Keratinocyte (primary cell): Measurements from ENCODE around the gene PCCA. TPM values are rescaled to one million over a fixed set of nuclear protein-coding genes. Genes with fewer than 3 reads are reported as not detected.

Experiments used
- DNase-seq: peaks from one replicate; pipeline ENCODE4 v3.0.0-alpha.2; 2011; ENCODE audit warnings: low read depth, missing footprints, low spot score
- FAIRE-seq: peaks from 2 replicates; lab custom pipeline; 2011; peaks lifted over from hg19 to GRCh38; lab: Jason Lieb, UNC
- H2AFZ ChIP-seq: 2 replicates; pipeline ENCODE4 v1.6.0; 2012; ENCODE audit warnings: low read length, control low read depth, inconsistent platforms; ENCODE audit not compliant: control insufficient read depth
- H3K27ac ChIP-seq: 2 replicates; pipeline ENCODE4 v1.5.1; 2011; ENCODE audit warnings: low read length; ENCODE audit not compliant: control insufficient read depth, insufficient read depth
- H3K27me3 ChIP-seq: 3 replicates; pipeline ENCODE4 v1.6.0; 2011; ENCODE audit warnings: low read length; ENCODE audit not compliant: control insufficient read depth, insufficient read depth; ENCODE audit errors: extremely low read depth
- H3K36me3 ChIP-seq, 2 experiments: 2 replicates in 1 of 2; 3 replicates in 1 of 2; pipeline ENCODE4 v1.5.1; 2011; ENCODE audit warnings: low read length in 2 of 2, mild to moderate bottlenecking in 1 of 2; ENCODE audit not compliant: control insufficient read depth in 2 of 2, insufficient read depth in 2 of 2; ENCODE audit errors: extremely low read depth in 1 of 2
- H3K4me1 ChIP-seq: 3 replicates; pipeline ENCODE4 v1.5.1; 2011; ENCODE audit warnings: low read length; ENCODE audit not compliant: control insufficient read depth, insufficient read depth; ENCODE audit errors: extremely low read depth
- H3K4me2 ChIP-seq: 3 replicates; pipeline ENCODE4 v1.6.0; 2011; ENCODE audit warnings: low read depth, low read length; ENCODE audit not compliant: control insufficient read depth, insufficient read depth; ENCODE audit errors: extremely low read depth
- H3K4me3 ChIP-seq, 3 experiments: fragments of 200-600 bp in 1 of 3; sonication (generic) in 1 of 3; 2 replicates in 2 of 3; 3 replicates in 1 of 3; pipeline ENCODE4 v1.5.1; 2011 to 2016; ENCODE audit warnings: low read length in 3 of 3, mild to moderate bottlenecking in 3 of 3, control low read depth in 2 of 3, inconsistent platforms in 1 of 3, low read depth in 1 of 3, mixed read lengths in 1 of 3, mixed run types in 1 of 3, moderate library complexity in 1 of 3; ENCODE audit not compliant: control insufficient read depth in 2 of 3, insufficient read depth in 2 of 3; ENCODE audit errors: extremely low read depth in 1 of 3
- H3K79me2 ChIP-seq: 2 replicates; pipeline ENCODE4 v1.6.0; 2012; ENCODE audit warnings: low read length; ENCODE audit not compliant: control insufficient read depth, insufficient read depth
- H3K9ac ChIP-seq: 3 replicates; pipeline ENCODE4 v1.6.0; 2011; ENCODE audit warnings: low read length; ENCODE audit not compliant: control insufficient read depth, insufficient read depth; ENCODE audit errors: extremely low read depth
- H3K9me1 ChIP-seq: 3 replicates; pipeline ENCODE4 v1.6.0; 2011; ENCODE audit warnings: low read length; ENCODE audit not compliant: control insufficient read depth, insufficient read depth; ENCODE audit errors: extremely low read depth
- H3K9me3 ChIP-seq: 2 replicates; pipeline ENCODE4 v1.5.1; 2012; ENCODE audit warnings: low read depth, low read length; ENCODE audit not compliant: control insufficient read depth
- H4K20me1 ChIP-seq: 3 replicates; pipeline ENCODE4 v1.6.0; 2011; ENCODE audit warnings: low read length; ENCODE audit not compliant: control insufficient read depth, insufficient read depth; ENCODE audit errors: extremely low read depth
- CTCF ChIP-seq, 3 experiments: IDR thresholded peaks in 1 of 3; conservative IDR thresholded peaks in 1 of 3; optimal IDR thresholded peaks in 1 of 3; 2 replicates in 2 of 3; 3 replicates in 1 of 3; pipeline versions ENCODE3 to v1.5.1; 2011; ENCODE audit warnings: low read length in 3 of 3, mild to moderate bottlenecking in 3 of 3, moderate library complexity in 2 of 3, control low read depth in 1 of 3, inconsistent platforms in 1 of 3; ENCODE audit not compliant: insufficient read depth in 2 of 3; ENCODE audit errors: extremely low read depth in 1 of 3
- EZH2 ChIP-seq: IDR thresholded peaks from one replicate; pipeline ENCODE4 v1.6.1; 2012; ENCODE audit warnings: inconsistent platforms, mild to moderate bottlenecking, low read length, moderate library complexity
- dilution Hi-C: fragments of 300-500 bp; cut with MboI; formaldehyde crosslinking; loops from one replicate; pipeline ENCODE4 v1.7.0; 2020; ENCODE audit warnings: low sequenced_read_pairs; ENCODE audit not compliant: extremely low pct_ligation_motif_present
- polyA plus RNA-seq, 5 experiments: library from polyadenylated mRNA; depleted of rRNA in 3 of 5; stranded (reverse) in 3 of 5; stranded (forward) in 1 of 5; unstranded in 1 of 5; fragments of >200 nt; gene quantifications; 1 replicate in 1 of 5; 2 replicates in 3 of 5; 3 replicates in 1 of 5; pipeline versions ENCODE4 v1.2.1 to v1.2.3, GENCODE V29; 2011 to 2012; ENCODE audit warnings: missing spikeins in 2 of 5, low read depth in 1 of 5, low replicate concordance in 1 of 5

The PCCA gene
- polyA plus RNA-seq, 1 donor (not counting 4 experiments of a cell fraction or from before 2014, with no cell fraction given): 8.1 TPM

GRCh38 chr13:100211016-100211710 is 122.3 kb downstream of the PCCA start:
- H3K4me2 ChIP-seq: no peak overlapping the region
- H3K9me1 ChIP-seq: no peaks in the 10 kb centered on the region
- H3K79me2 ChIP-seq: no peaks in the 10 kb centered on the region
- H3K9me3 ChIP-seq: no peaks in the 10 kb centered on the region
- DNase-seq (no peak), FAIRE-seq (no peak)
- no peaks in the 10 kb centered on the region for H3K36me3 ChIP-seq
- TF ChIP-seq EZH2 (no peak), CTCF (optimal IDR thresholded peaks at IDR 0.05 in 1 of 3, IDR thresholded peaks at IDR 0.05 in 1 of 3, conservative IDR thresholded peaks at IDR 0.05 in 1 of 3; ENCODE audit: extremely low read depth in 1 of 3, insufficient read depth in 2 of 3, low read length in 3 of 3) (no peak)
- H3K27ac ChIP-seq: no peak overlapping the region
- dilution Hi-C loops: no loop called here
- peaks cover 43% of the 10 kb centered on the region for H3K4me1 ChIP-seq
- H4K20me1 ChIP-seq: no peaks in the 10 kb centered on the region
- no peaks in the 10 kb centered on the region for H3K27me3 ChIP-seq
- no peak overlapping the region for H3K4me3 ChIP-seq
- no peak overlapping the region for H2AFZ ChIP-seq
- H3K9ac ChIP-seq: no peak overlapping the region

GRCh38 chr13:100212904-100213553 is 124.1 kb downstream of the PCCA start:
- DNase-seq: no peak
- Histone ChIP-seq H4K20me1 (no peaks in the 10 kb centered on the region), H3K4me1 (peaks cover 41% of the 10 kb centered on the region), H3K9me3 (no peaks in the 10 kb centered on the region), H3K4me3 (no peak overlapping the region), H2AFZ (no peak overlapping the region), H3K79me2 (no peaks in the 10 kb centered on the region), H3K27ac (no peak overlapping the region), H3K9me1 (no peaks in the 10 kb centered on the region), H3K27me3 (no peaks in the 10 kb centered on the region), H3K4me2 (no peak overlapping the region), H3K9ac (no peak overlapping the region), H3K36me3 (no peaks in the 10 kb centered on the region)
- dilution Hi-C loops: no loop called here
- FAIRE-seq: no peak
- TF ChIP-seq CTCF (optimal IDR thresholded peaks at IDR 0.05 in 1 of 3, IDR thresholded peaks at IDR 0.05 in 1 of 3, conservative IDR thresholded peaks at IDR 0.05 in 1 of 3; ENCODE audit: extremely low read depth in 1 of 3, insufficient read depth in 2 of 3, low read length in 3 of 3) (no peak), EZH2 (no peak)
